HEK293T (cell line): ENCODE data around the gene RNU1-3.
"Not testable (repeated sequence)": the region's sequence is repeated elsewhere in the genome, so short reads cannot be mapped to it uniquely, and the experiment has no call there.

Experiments
- BHLHE40 ChIP-seq: fragments of 450-650 bp; IDR thresholded peaks from 2 replicates; pipeline ENCODE4 v1.6.1; 2016; ENCODE audit warnings: mild to moderate bottlenecking, moderate library complexity, borderline replicate concordance
- ELF4 ChIP-seq: fragments of 450-650 bp; IDR thresholded peaks from 2 replicates; pipeline ENCODE4 v1.6.1; 2017; ENCODE audit warnings: antibody characterized with exemption
- FOXA1 ChIP-seq: fragments of 450-650 bp; IDR thresholded peaks from 2 replicates; pipeline ENCODE4 v1.6.1; 2016; ENCODE audit warnings: mild to moderate bottlenecking
- FOXK2 ChIP-seq: fragments of 450-650 bp; IDR thresholded peaks from 2 replicates; pipeline ENCODE4 v1.6.1; 2016; ENCODE audit warnings: mild to moderate bottlenecking
- FOXM1 ChIP-seq: fragments of 450-650 bp; IDR thresholded peaks from 2 replicates; pipeline ENCODE4 v1.6.1; 2017; ENCODE audit warnings: mild to moderate bottlenecking, borderline replicate concordance
- L3MBTL2 ChIP-seq: fragments of 450-650 bp; conservative IDR thresholded peaks from 2 replicates; pipeline ENCODE4 v1.6.1; 2016; ENCODE audit warnings: mild to moderate bottlenecking
- LEF1 ChIP-seq: fragments of 450-650 bp; IDR thresholded peaks from 2 replicates; pipeline ENCODE4 v1.6.1; 2017; ENCODE audit warnings: mild to moderate bottlenecking, borderline replicate concordance
- NFRKB ChIP-seq: fragments of 450-650 bp; IDR thresholded peaks from 2 replicates; pipeline ENCODE4 v1.6.1; 2016; ENCODE audit warnings: mild to moderate bottlenecking, moderate library complexity
- SP1 ChIP-seq: fragments of 450-650 bp; IDR thresholded peaks from 2 replicates; pipeline ENCODE4 v1.6.1; 2017
- SUZ12 ChIP-seq: fragments of 450-650 bp; IDR thresholded peaks from 2 replicates; pipeline ENCODE4 v1.6.1; 2016; ENCODE audit warnings: mild to moderate bottlenecking
- TARDBP ChIP-seq: fragments of 450-650 bp; IDR thresholded peaks from 2 replicates; pipeline ENCODE4 v1.6.1; 2016
- TF ChIP-seq, protein P1 (sequence below): fragments of 450-650 bp; IDR thresholded peaks from 2 replicates; pipeline ENCODE4 v1.6.1; 2016

GRCh38 chr1:16701189-16701588 lies 34.4 kb upstream of the RNU1-3 start:
- TF ChIP-seq SUZ12, TARDBP, L3MBTL2, FOXA1, SP1, FOXM1, BHLHE40, LEF1, NFRKB, FOXK2, ELF4: not testable (repeated sequence)
- TF ChIP-seq, protein P1, sequence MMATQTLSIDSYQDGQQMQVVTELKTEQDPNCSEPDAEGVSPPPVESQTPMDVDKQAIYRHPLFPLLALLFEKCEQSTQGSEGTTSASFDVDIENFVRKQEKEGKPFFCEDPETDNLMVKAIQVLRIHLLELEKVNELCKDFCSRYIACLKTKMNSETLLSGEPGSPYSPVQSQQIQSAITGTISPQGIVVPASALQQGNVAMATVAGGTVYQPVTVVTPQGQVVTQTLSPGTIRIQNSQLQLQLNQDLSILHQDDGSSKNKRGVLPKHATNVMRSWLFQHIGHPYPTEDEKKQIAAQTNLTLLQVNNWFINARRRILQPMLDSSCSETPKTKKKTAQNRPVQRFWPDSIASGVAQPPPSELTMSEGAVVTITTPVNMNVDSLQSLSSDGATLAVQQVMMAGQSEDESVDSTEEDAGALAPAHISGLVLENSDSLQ: not testable (repeated sequence)
